ENCODE data around the gene PTPN7. TPM values are rescaled to one million over a fixed set of nuclear protein-coding genes. Genes with fewer than 3 reads are reported as not detected.

The PTPN7 gene
- total and polyA plus RNA-seq, 2 of the 13 experiments (the other 11 are each of a cell fraction or from before 2014, with no cell fraction given) = not detected

- TF ChIP-seq ZNF776 (CRISPR knock-in tag; IDR thresholded peaks at IDR 0.05) (peak; percentile 96; the same call in 1 of the 2 replicates), E2F2 (CRISPR knock-in tag; IDR thresholded peaks at IDR 0.05; ENCODE audit: borderline replicate concordance) (no peak), MTA1 (CRISPR knock-in tag; IDR thresholded peaks at IDR 0.05; ENCODE audit: borderline replicate concordance) (no peak), ZNF629 (CRISPR knock-in tag; conservative IDR thresholded peaks at IDR 0.05) (no peak), ZBTB3 (CRISPR knock-in tag; IDR thresholded peaks at IDR 0.05; ENCODE audit: borderline replicate concordance, low read depth) (no peak), FOXO1 (CRISPR knock-in tag; IDR thresholded peaks at IDR 0.05) (no peak), ZFY (CRISPR knock-in tag; IDR thresholded peaks at IDR 0.05) (peak; percentile 56), GMEB1 (CRISPR knock-in tag; IDR thresholded peaks at IDR 0.05; ENCODE audit: borderline replicate concordance) (no peak), ZNF33A (CRISPR knock-in tag; IDR thresholded peaks at IDR 0.05; ENCODE audit: borderline replicate concordance) (no peak), ZNF7 (CRISPR knock-in tag; IDR thresholded peaks at IDR 0.05) (no peak), ZNF24 (IDR thresholded peaks at IDR 0.05) (no peak), RBM22 (optimal IDR thresholded peaks at IDR 0.05; ENCODE audit: low read length) (no peak), POLR2AphosphoS2 (IDR thresholded peaks at IDR 0.05; ENCODE audit: low read depth, low read length) (no peak), ZNF138 (CRISPR knock-in tag; IDR thresholded peaks at IDR 0.05; ENCODE audit: low read depth) (no peak), ZBTB46 (CRISPR knock-in tag; IDR thresholded peaks at IDR 0.05; ENCODE audit: borderline replicate concordance) (no peak), JDP2 (CRISPR knock-in tag; IDR thresholded peaks at IDR 0.05; ENCODE audit: borderline replicate concordance) (no peak), PITX1 (CRISPR knock-in tag; IDR thresholded peaks at IDR 0.05) (no peak), ZMYM3 (CRISPR knock-in tag; IDR thresholded peaks at IDR 0.05) (no peak), ARID4A (CRISPR knock-in tag; IDR thresholded peaks at IDR 0.05; ENCODE audit: borderline replicate concordance) (no peak)
Measured at GRCh38 chr1:202144402-202145067, 15.9 kb downstream of the PTPN7 start, which contains the start of gene ARL8A (continued).
